Skeletal muscle tissue (tissue), 5 donors: ENCODE results near the gene ATP5F1B. TPM values are rescaled to one million over a fixed set of nuclear protein-coding genes. Genes with fewer than 3 reads are reported as not detected.

ENCODE experiments used
- H3K27ac ChIP-seq: one replicate; pipeline ENCODE4 v1.7.0; 2013; ENCODE audit warnings: mild to moderate bottlenecking, low read depth, low read length, inconsistent platforms
- H3K27me3 ChIP-seq, 3 donors: one replicate each; pipeline ENCODE4 v1.7.0; 2013; ENCODE audit warnings: low read length in 3 of 3; ENCODE audit not compliant: control insufficient read depth in 3 of 3, insufficient read depth in 3 of 3
- H3K36me3 ChIP-seq, 3 donors: one replicate each; pipeline ENCODE4 v1.7.0; 2013; ENCODE audit warnings: low read length in 3 of 3; ENCODE audit not compliant: control insufficient read depth in 3 of 3, insufficient read depth in 3 of 3
- H3K4me1 ChIP-seq, 3 donors: one replicate each; pipeline ENCODE4 v1.7.0; 2013; ENCODE audit warnings: low read length in 3 of 3, mild to moderate bottlenecking in 3 of 3; ENCODE audit not compliant: control insufficient read depth in 3 of 3, insufficient read depth in 3 of 3
- H3K4me3 ChIP-seq, 3 donors: one replicate each; pipeline ENCODE4 v1.7.0; 2013; ENCODE audit warnings: low read length in 3 of 3
- H3K9ac ChIP-seq, 3 donors: one replicate each; pipeline ENCODE4 v1.7.0; 2013; ENCODE audit warnings: low read length in 3 of 3, mild to moderate bottlenecking in 3 of 3, moderate library complexity in 2 of 3, low read depth in 1 of 3
- H3K9me3 ChIP-seq, 3 donors: one replicate each; pipeline ENCODE4 v1.7.0; 2013; ENCODE audit warnings: low read length in 3 of 3; ENCODE audit not compliant: control insufficient read depth in 3 of 3
- small RNA-seq: library from RNA; depleted of rRNA; stranded (forward); fragments of <200 nt; gene quantifications from one replicate; pipeline ENCODE3, GENCODE V24; 2014
- total RNA-seq: library from RNA; depleted of rRNA; stranded (reverse); fragments of >200 nt; gene quantifications from one replicate; pipeline ENCODE4 v1.2.3, GENCODE V29; 2014
- donor health status: Osteomylitis.

ATP5F1B gene
- total RNA-seq, 1 donor from 2014 or later, result 580 TPM

DNA sequence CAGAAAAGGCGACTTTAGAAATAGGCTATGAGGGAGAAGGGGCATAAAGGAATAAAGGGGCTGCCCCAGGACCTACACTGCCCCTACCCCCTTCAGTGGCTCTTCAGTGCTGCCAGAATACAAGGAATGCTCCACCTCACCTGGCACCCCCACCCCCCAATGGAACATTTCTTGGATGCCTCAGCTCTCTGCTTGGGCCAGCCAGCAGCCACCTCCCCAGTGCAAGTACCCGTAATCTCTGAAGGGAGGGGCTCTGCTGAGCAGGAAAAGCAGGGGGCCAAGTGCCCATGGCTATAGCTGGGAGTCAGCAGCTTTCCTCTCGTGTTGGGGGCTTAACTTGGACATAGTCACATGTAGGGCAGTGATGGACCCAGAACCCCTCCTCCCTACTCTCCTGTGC is 49.0 kb downstream of the ATP5F1B start:
- peak overlapping the region in 1 of 3 donors; percentile 33 for H3K9ac ChIP-seq
- no peaks in the 10 kb centered on the region for H3K27me3 ChIP-seq
- H3K4me1 ChIP-seq, result peaks cover 0 to 8% (median 3%) of the 10 kb centered on the region in 3 donors
- no peaks in the 10 kb centered on the region for H3K9me3 ChIP-seq
- no peak overlapping the region for H3K4me3 ChIP-seq
- H3K27ac ChIP-seq, result no peak overlapping the region
- H3K36me3 ChIP-seq, result peaks cover 49 to 59% (median 56%) of the 10 kb centered on the region in 3 donors

DNA sequence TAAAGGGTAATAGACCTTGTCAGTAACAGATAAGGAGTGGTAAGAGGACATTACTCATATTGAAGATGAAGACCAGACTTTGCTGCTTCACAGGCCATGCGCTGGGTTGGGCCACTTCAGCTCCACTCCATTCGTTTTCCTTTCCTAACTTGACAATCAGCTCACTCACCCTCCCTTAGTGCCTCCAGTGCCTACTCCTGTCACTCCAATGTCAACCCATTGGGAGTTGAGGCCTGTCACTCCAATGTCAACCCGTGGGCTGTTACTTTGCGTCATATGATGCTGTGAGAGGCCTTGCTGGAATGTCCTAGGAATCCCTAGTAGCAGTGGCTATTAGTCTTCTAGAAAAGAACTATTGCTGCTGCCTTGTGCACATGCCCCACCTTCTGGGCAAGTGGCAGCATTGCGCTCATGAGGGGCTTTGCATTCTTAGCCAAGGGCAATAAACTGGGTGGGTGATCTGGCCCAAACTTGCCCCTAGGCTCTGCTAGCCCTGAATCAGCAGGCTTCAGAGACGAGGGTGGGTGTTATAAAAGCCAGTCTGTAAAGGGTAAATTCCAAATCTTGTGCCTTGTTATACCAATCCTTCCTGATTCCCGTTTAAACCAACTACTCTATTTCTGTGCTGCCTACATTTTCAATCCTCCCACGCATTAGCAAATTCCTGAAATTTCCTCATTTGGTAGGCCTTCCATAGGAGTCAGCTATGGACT is 51.7 kb downstream of the ATP5F1B start:
- Histone ChIP-seq H3K4me3 (no peak overlapping the region), H3K27ac (no peak overlapping the region), H3K9ac (peak overlapping the region in 1 of 3 donors; percentile 57), H3K36me3 (peaks cover 22 to 37% (median 32%) of the 10 kb centered on the region in 3 donors), H3K27me3 (no peaks in the 10 kb centered on the region), H3K4me1 (peaks cover 0 to 8% (median 3%) of the 10 kb centered on the region in 3 donors), H3K9me3 (no peaks in the 10 kb centered on the region)

DNA sequence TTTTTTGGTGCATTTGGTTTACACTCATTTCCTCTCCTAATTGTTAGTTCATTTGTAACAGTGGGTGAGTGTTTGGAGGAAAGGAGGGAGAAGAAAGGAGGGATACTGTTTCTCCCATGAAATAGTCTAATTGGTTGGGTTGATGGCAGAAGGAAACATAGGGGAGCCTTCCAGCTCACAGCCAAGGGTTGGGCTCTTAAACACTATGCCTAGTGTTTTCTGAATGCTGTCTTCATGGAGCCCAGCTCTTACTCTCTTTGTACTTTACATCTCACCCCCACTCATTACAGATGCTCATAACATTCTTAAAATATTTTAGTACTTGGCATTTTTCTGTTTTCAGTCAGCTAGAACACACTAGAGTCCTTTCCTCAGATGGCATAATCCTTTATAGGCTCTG is 53.8 kb downstream of the ATP5F1B start:
- Histone ChIP-seq H3K4me3 (no peak overlapping the region), H3K4me1 (peaks cover 0 to 8% (median 3%) of the 10 kb centered on the region in 3 donors), H3K36me3 (peaks cover 20 to 39% (median 29%) of the 10 kb centered on the region in 3 donors), H3K9ac (no peak overlapping the region), H3K27ac (no peak overlapping the region), H3K9me3 (no peaks in the 10 kb centered on the region), H3K27me3 (no peaks in the 10 kb centered on the region)

DNA sequence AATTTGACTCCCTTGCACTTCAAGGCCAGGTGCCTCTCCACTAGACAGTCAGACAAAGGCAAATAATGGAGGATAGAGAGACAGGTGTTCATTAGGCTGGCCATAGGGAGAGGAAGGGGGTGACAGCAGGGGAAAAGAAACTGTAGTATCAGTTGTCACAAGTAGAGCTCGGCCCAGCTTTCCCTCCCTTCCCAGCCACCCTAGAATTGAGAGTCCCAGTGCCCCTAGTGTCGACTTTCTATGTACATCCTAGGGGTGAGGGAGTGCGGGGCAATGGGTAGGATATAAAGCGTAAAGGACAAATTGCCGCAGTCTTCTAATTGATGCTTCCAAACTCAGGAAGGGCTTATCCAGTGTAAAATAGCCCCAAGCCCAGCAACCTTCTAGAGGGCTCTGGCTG is 54.7 kb downstream of the ATP5F1B start:
- no peak overlapping the region for H3K4me3 ChIP-seq
- peaks cover 17 to 36% (median 26%) of the 10 kb centered on the region in 3 donors for H3K36me3 ChIP-seq
- no peaks in the 10 kb centered on the region for H3K27me3 ChIP-seq
- peaks cover 0 to 7% (median 3%) of the 10 kb centered on the region in 3 donors for H3K4me1 ChIP-seq
- no peak overlapping the region for H3K27ac ChIP-seq
- H3K9ac ChIP-seq, result no peak overlapping the region
- no peaks in the 10 kb centered on the region for H3K9me3 ChIP-seq

DNA sequence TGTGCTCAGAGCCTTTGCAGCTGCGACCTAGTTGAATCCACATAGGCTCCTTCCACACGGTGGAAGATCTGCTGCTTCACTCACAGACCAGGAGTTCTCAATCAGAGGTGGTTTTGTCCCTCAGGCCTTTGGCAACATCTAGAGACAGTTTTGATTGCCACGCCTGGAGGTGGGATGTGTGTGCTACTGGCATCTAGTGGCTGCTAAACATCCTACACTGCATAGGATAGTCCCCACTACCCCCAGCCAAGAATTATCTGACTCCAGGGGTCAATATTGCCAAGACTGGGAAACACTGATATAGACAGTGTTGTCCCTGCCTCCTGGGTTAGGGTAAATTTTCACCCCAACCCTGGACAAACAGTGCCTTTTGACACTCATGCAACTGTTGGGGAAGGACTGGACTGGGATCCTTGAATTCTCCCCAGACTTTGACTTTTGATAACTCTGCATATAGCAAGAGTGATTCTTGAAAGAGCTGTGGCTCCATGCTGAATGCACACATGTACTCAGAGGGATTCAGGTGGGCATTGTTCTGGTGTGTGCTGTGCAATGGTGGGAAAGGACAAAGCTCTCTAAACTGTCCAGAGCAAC is 55.5 kb downstream of the ATP5F1B start:
- Histone ChIP-seq H3K36me3 (peaks cover 17 to 33% (median 23%) of the 10 kb centered on the region in 3 donors), H3K4me1 (peaks cover 0 to 7% (median 3%) of the 10 kb centered on the region in 3 donors), H3K27ac (no peak overlapping the region), H3K9ac (no peak overlapping the region), H3K27me3 (no peaks in the 10 kb centered on the region), H3K9me3 (no peaks in the 10 kb centered on the region), H3K4me3 (no peak overlapping the region)

DNA sequence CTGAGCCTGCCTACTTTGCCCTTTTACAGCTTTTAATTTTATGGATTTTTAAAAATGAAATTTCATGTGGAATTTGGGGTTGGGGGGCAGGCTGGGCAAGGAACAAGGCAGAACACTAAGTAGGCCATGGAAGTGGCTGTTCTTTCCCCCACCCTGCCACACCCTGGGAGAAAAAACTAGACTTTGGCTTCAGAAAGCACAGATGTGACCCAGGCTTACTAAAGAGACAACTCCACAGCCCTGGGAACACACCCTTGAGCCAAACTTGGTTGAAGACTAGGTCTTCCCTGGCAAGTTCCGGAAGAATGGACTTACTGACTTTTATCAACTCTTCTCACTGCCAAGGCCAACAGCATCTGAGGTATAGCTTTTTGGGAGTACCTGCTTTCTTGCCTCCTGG is 56.0 kb downstream of the ATP5F1B start:
- peaks cover 17 to 28% (median 18%) of the 10 kb centered on the region in 3 donors for H3K36me3 ChIP-seq
- H3K4me1 ChIP-seq, result peaks cover 0 to 7% (median 3%) of the 10 kb centered on the region in 3 donors
- H3K27me3 ChIP-seq, result no peaks in the 10 kb centered on the region
- no peak overlapping the region for H3K4me3 ChIP-seq
- no peak overlapping the region for H3K27ac ChIP-seq
- no peak overlapping the region for H3K9ac ChIP-seq
- no peaks in the 10 kb centered on the region for H3K9me3 ChIP-seq

Small RNAs within 50 kb of the gene (small RNA-seq; reads per million reads assigned to genes)
- gene RN7SL809P (not detected), gene RNU6-343P (not detected), gene SNORD59A (2,810 reads per million, percentile 99 among the genes with 10 or more reads in this experiment)

Other genes starting within 250 kb of the ATP5F1B start
- gene TIMELESS, start 196.6 kb downstream of the ATP5F1B start, total RNA-seq, result 5.2 TPM
- not detected for gene MIP, start 191.3 kb downstream of the ATP5F1B start, total RNA-seq
- gene SPRYD4, start 177.4 kb downstream of the ATP5F1B start, total RNA-seq, result 2.1 TPM
- gene GLS2, start 157.8 kb downstream of the ATP5F1B start, total RNA-seq, result not detected
- 12.5 TPM for gene RBMS2, start 124.2 kb downstream of the ATP5F1B start, total RNA-seq
- 18.8 TPM for gene BAZ2A, start 15.7 kb downstream of the ATP5F1B start, total RNA-seq
- gene PTGES3, start 42.3 kb upstream of the ATP5F1B start, total RNA-seq, result 85.1 TPM
- 910 TPM for gene NACA, start 79.3 kb upstream of the ATP5F1B start, total RNA-seq
- gene PRIM1, start 106.3 kb upstream of the ATP5F1B start, total RNA-seq, result 14.6 TPM
- gene HSD17B6, start 117.3 kb upstream of the ATP5F1B start, total RNA-seq, result not detected